ENCODE measurements around the gene C7orf57. TPM values are rescaled to one million over a fixed set of nuclear protein-coding genes. Genes with fewer than 3 reads are reported as not detected.

Gene C7orf57
- total RNA-seq, 1 experiment from 2014 or later: 0.15 TPM

- no peak for TF ChIP-seq ELF1 (IDR thresholded peaks at IDR 0.05; ENCODE audit: borderline replicate concordance, low read depth)
- no peak for TF ChIP-seq ATF3 (IDR thresholded peaks at IDR 0.05)
- no peak; the same call in 1 of the 2 replicates for TF ChIP-seq POLR2AphosphoS5 (IDR thresholded peaks at IDR 0.05; ENCODE audit: low read depth, low read length)
- no peak for TF ChIP-seq EGR1 (IDR thresholded peaks at IDR 0.05; ENCODE audit: low read depth)
- TF ChIP-seq POLR2A (IDR thresholded peaks at IDR 0.05; ENCODE audit: borderline replicate concordance, extremely low read depth, insufficient read depth, insufficient read length): no peak
- no peak for TF ChIP-seq ZNF274 (IDR thresholded peaks at IDR 0.05; ENCODE audit: low read depth, low read length)
- TF ChIP-seq, protein P1, sequence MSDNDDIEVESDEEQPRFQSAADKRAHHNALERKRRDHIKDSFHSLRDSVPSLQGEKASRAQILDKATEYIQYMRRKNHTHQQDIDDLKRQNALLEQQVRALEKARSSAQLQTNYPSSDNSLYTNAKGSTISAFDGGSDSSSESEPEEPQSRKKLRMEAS (IDR thresholded peaks at IDR 0.05): no peak
- TF ChIP-seq EZH2phosphoT487 (IDR thresholded peaks at IDR 0.05; ENCODE audit: borderline replicate concordance): no peak
- no peak for TF ChIP-seq CEBPB (IDR thresholded peaks at IDR 0.05; ENCODE audit: low read depth)
- no peak for TF ChIP-seq EZH2 (IDR thresholded peaks at IDR 0.05)
- TF ChIP-seq SP1 (IDR thresholded peaks at IDR 0.05; ENCODE audit: low read depth): no peak
- no peak for TF ChIP-seq FOSL1 (IDR thresholded peaks at IDR 0.05; ENCODE audit: low read depth)
These were observed 72.7 kb downstream of the C7orf57 start (continued) for GRCh38 chr7:48107926-48108472.

DNA sequence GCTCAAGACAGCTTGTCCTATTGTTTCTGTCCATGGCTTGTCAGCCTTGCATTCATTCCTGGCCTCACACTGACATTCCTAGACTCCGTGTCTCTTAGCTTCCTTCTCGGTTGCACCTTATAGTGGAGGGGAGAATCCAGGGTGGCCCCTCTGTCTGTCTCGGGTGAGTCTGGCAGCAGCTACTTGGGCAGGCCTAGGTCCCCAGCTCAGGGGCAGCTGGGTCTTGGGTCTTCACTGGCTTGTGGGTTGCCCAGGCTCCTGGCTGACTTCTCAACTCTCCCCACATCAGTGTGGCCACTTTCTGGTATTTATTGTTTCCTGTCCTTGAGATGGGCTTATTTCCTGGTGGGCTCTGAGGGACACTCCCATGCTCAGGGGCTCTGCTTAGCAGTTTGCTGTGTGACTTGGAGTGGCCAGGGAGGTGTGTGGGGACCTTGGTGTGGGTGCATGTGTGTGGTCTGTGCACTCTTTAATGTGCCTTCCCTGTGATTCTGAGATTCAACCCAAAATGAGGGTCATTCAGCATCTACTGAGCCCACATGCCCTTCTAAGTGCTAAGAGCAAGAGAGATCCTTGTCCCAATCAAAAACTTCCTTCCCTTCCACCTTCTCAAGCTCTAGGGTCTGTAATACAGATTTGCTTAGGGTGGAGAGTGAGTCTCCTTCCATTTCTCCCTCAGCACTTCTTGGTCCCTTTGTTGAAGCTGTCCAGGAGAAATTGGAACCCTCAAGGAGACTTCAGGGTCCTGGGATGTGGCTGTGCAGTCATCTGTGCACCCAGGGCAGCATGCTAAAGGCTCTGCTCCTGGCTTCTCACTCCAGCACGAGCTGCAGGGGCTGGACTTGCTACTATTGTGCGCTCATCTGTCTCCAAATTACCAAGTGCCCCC, 73.9 kb downstream of the C7orf57 start:
- no peaks in the 10 kb centered on the region for H3K9me2 ChIP-seq (ENCODE audit: insufficient read depth)
- ChIA-PET CTCF (interaction anchor here (0.6 to 4.0 kb wide), 16 partner anchors 11 to 843 kb away, joined by 3 to 31 read pairs (median 3); no protein-coding TSS in a partner anchor), RAD21 (ENCODE audit: low non-redundant PET in 1 of 2, low total read pairs in 2 of 2, uncharacterized antibody in 2 of 2, unreplicated experiment in 2 of 2) (interaction anchor here (1.4 to 1.5 kb wide), 2 partner anchors 164 to 165 kb away, joined by 7 read pairs; no protein-coding TSS in a partner anchor), POLR2A (interaction anchor here (1.0 to 2.2 kb wide), 3 partner anchors 10 to 164 kb away, joined by 3 to 6 read pairs (median 3); no protein-coding TSS in a partner anchor)
- no peaks in the 10 kb centered on the region for H3K79me2 ChIP-seq (ENCODE audit: insufficient read depth, low read length)
- ATAC-seq: no peak
- H3K36me3 ChIP-seq (ENCODE audit: control insufficient read depth in 1 of 2, insufficient read depth in 2 of 2, low read length in 2 of 2): peaks cover 5 to 10% of the 10 kb centered on the region in 2 experiments; a peak in 2 of 4 replicates
- H3K4me3 ChIP-seq (replicated peaks in 1 of 2; ENCODE audit: low read depth in 1 of 2, low read length in 2 of 2): no peak overlapping the region
- TF ChIP-seq ATF3 (IDR thresholded peaks at IDR 0.05) (no peak), SRF (IDR thresholded peaks at IDR 0.05; ENCODE audit: low read depth) (no peak), POLR2AphosphoS5 (IDR thresholded peaks at IDR 0.05; ENCODE audit: low read depth, low read length) (peak; percentile 54), CEBPB (IDR thresholded peaks at IDR 0.05; ENCODE audit: low read depth) (no peak)
- TF ChIP-seq, protein P2, sequence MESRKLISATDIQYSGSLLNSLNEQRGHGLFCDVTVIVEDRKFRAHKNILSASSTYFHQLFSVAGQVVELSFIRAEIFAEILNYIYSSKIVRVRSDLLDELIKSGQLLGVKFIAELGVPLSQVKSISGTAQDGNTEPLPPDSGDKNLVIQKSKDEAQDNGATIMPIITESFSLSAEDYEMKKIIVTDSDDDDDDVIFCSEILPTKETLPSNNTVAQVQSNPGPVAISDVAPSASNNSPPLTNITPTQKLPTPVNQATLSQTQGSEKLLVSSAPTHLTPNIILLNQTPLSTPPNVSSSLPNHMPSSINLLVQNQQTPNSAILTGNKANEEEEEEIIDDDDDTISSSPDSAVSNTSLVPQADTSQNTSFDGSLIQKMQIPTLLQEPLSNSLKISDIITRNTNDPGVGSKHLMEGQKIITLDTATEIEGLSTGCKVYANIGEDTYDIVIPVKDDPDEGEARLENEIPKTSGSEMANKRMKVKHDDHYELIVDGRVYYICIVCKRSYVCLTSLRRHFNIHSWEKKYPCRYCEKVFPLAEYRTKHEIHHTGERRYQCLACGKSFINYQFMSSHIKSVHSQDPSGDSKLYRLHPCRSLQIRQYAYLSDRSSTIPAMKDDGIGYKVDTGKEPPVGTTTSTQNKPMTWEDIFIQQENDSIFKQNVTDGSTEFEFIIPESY (IDR thresholded peaks at IDR 0.05; ENCODE audit: extremely low read depth, insufficient replicate concordance, low read length): no peak
- H3K4me2 ChIP-seq (ENCODE audit: low read length): no peak overlapping the region
- no peak overlapping the region for H3K27ac ChIP-seq (ENCODE audit: low read depth, low read length)
- H2AFZ ChIP-seq (ENCODE audit: low read depth, low read length, poor library complexity, severe bottlenecking): no peak overlapping the region
- no peak for DNase-seq (ENCODE audit: low read depth, low spot score)
- no peaks in the 10 kb centered on the region for H4K20me1 ChIP-seq (ENCODE audit: insufficient read depth)
- no peaks in the 10 kb centered on the region for H3K9me3 ChIP-seq (ENCODE audit: control insufficient read depth in 1 of 2, insufficient read depth in 1 of 2, low read depth in 1 of 2, low read length in 2 of 2)
- H3K27me3 ChIP-seq (ENCODE audit: insufficient read depth, low read length): no peaks in the 10 kb centered on the region
- H3K9ac ChIP-seq (ENCODE audit: low read length): no peak overlapping the region
- BruUV-seq (replicated peaks): no TSS peak
- intact Hi-C loops (cut with micrococcal nuclease): no loop called here
- no peaks in the 10 kb centered on the region for H3K4me1 ChIP-seq (ENCODE audit: control insufficient read depth in 1 of 2, insufficient read depth in 2 of 2, low read length in 2 of 2)

Measured in HCT116 (cell line).